HL-60 (cell line): ENCODE results near the gene RPS6KA6.

ENCODE experiments used
- TF ChIP-seq, protein P1 (sequence below): IDR thresholded peaks from one replicate; pipeline ENCODE4 v1.5.1; 2011; ENCODE audit warnings: low read length, control low read depth, inconsistent platforms; ENCODE audit not compliant: insufficient read depth
- TF ChIP-seq, protein P2 (sequence below): IDR thresholded peaks from 2 replicates; pipeline ENCODE4 v1.6.1; 2012; ENCODE audit warnings: low read depth; ENCODE audit not compliant: insufficient replicate concordance

DNA sequence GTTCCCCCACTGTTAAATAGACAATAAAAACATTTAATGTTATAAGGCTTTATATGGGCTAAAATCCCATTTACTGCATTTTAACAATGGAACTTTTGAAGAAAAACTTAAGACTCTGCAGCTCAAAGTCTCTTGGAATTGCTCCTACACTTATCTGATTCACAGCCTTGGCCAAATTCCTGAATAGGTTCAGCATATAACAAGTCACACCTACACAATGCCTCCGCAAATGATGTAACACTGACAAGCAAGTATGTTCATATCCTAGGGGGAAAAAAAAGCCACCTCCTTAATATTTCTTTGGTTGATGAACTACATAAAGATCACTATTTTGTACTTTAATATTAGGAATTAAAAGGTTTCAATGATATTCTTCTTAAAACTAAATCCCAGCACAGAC, 34.5 kb downstream of the RPS6KA6 start:
- TF ChIP-seq, protein P1, sequence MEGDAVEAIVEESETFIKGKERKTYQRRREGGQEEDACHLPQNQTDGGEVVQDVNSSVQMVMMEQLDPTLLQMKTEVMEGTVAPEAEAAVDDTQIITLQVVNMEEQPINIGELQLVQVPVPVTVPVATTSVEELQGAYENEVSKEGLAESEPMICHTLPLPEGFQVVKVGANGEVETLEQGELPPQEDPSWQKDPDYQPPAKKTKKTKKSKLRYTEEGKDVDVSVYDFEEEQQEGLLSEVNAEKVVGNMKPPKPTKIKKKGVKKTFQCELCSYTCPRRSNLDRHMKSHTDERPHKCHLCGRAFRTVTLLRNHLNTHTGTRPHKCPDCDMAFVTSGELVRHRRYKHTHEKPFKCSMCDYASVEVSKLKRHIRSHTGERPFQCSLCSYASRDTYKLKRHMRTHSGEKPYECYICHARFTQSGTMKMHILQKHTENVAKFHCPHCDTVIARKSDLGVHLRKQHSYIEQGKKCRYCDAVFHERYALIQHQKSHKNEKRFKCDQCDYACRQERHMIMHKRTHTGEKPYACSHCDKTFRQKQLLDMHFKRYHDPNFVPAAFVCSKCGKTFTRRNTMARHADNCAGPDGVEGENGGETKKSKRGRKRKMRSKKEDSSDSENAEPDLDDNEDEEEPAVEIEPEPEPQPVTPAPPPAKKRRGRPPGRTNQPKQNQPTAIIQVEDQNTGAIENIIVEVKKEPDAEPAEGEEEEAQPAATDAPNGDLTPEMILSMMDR, result no peak
- TF ChIP-seq, protein P2, sequence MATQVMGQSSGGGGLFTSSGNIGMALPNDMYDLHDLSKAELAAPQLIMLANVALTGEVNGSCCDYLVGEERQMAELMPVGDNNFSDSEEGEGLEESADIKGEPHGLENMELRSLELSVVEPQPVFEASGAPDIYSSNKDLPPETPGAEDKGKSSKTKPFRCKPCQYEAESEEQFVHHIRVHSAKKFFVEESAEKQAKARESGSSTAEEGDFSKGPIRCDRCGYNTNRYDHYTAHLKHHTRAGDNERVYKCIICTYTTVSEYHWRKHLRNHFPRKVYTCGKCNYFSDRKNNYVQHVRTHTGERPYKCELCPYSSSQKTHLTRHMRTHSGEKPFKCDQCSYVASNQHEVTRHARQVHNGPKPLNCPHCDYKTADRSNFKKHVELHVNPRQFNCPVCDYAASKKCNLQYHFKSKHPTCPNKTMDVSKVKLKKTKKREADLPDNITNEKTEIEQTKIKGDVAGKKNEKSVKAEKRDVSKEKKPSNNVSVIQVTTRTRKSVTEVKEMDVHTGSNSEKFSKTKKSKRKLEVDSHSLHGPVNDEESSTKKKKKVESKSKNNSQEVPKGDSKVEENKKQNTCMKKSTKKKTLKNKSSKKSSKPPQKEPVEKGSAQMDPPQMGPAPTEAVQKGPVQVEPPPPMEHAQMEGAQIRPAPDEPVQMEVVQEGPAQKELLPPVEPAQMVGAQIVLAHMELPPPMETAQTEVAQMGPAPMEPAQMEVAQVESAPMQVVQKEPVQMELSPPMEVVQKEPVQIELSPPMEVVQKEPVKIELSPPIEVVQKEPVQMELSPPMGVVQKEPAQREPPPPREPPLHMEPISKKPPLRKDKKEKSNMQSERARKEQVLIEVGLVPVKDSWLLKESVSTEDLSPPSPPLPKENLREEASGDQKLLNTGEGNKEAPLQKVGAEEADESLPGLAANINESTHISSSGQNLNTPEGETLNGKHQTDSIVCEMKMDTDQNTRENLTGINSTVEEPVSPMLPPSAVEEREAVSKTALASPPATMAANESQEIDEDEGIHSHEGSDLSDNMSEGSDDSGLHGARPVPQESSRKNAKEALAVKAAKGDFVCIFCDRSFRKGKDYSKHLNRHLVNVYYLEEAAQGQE, result no peak
